Peyer's patch (tissue), 4 donors: ENCODE results near the gene GASK1B.

Experiments
- POLR2A ChIP-seq, 2 donors: fragments of 450-650 bp; IDR thresholded peaks; one replicate each; pipeline ENCODE4 v1.5.1; 2017; ENCODE audit warnings: antibody characterized with exemption in 2 of 2, mild to moderate bottlenecking in 2 of 2, moderate library complexity in 2 of 2
- TF ChIP-seq, protein P1 (sequence below), 6 experiments: fragments of 450-650 bp in 4 of 6; fragments of 200-600 bp in 2 of 6; sonication (generic) in 1 of 6; IDR thresholded peaks; one replicate each; pipeline ENCODE4 v1.5.1; 2017 to 2019; ENCODE audit warnings: antibody characterized with exemption in 6 of 6, mild to moderate bottlenecking in 3 of 6, moderate library complexity in 1 of 6

DNA sequence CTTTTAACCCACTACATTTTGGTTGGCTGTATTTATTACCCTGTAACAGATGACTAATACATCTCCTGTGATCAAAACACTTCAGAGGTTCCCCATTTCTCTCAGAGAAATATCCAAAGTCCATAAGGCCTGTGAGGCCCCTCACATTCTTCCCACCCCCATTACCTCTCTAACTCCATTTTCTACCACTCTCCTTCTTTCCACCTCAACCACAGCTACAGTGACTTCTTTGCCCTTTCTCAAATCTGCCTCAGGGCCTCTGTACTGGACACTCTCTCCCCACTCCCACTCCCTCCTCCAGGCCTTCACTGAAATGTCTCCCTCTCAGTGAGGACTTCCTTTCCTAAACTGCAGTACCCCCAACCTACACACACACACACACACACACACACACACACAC, 29.1 kb upstream of the GASK1B start:
- TF ChIP-seq, protein P1, sequence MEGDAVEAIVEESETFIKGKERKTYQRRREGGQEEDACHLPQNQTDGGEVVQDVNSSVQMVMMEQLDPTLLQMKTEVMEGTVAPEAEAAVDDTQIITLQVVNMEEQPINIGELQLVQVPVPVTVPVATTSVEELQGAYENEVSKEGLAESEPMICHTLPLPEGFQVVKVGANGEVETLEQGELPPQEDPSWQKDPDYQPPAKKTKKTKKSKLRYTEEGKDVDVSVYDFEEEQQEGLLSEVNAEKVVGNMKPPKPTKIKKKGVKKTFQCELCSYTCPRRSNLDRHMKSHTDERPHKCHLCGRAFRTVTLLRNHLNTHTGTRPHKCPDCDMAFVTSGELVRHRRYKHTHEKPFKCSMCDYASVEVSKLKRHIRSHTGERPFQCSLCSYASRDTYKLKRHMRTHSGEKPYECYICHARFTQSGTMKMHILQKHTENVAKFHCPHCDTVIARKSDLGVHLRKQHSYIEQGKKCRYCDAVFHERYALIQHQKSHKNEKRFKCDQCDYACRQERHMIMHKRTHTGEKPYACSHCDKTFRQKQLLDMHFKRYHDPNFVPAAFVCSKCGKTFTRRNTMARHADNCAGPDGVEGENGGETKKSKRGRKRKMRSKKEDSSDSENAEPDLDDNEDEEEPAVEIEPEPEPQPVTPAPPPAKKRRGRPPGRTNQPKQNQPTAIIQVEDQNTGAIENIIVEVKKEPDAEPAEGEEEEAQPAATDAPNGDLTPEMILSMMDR (IDR thresholded peaks at IDR 0.05), result no peak
- no peak for TF ChIP-seq POLR2A (IDR thresholded peaks at IDR 0.05)
